ENCODE results near the gene PCSK2. TPM values are rescaled to one million over a fixed set of nuclear protein-coding genes. Genes with fewer than 3 reads are reported as not detected.

PCSK2 gene
- total and polyA plus RNA-seq, 4 donors = 0.08 to 0.14 (median 0.09) TPM; not detected in 1

DNA sequence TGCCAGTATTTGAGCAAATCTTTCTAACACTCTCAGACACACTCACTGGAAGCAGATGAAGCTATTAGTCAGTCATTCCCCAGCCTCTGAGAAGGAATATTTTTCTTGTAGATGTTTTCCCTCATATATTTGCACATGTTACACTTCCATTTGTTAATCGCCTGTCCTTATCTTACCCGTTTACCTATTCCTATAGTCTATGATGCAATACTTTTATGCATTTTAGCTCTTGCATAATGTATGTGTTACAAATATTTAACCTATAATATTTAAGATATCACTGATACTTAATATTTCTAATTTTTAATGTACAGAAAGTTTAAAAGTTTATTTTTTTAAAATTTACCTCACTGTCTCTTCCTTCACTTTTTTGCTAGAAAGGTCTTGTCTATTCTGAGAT lies 71.9 kb downstream of the PCSK2 start:
- 63% methylated on average over 2 of the region's 2 CpGs for WGBS
- Histone ChIP-seq H3K9ac (ENCODE audit: low read depth in 1 of 2, low read length in 2 of 2) (no peak overlapping the region), H3K27me3 (ENCODE audit: control insufficient read depth in 4 of 4, insufficient read depth in 4 of 4, low read length in 3 of 4) (no peaks in the 10 kb centered on the region), H3K9me3 (ENCODE audit: control insufficient read depth in 4 of 4, low read length in 3 of 4) (no peaks in the 10 kb centered on the region), H3K4me1 (ENCODE audit: control insufficient read depth in 4 of 4, insufficient read depth in 4 of 4, low read length in 3 of 4) (no peaks in the 10 kb centered on the region), H3K4me3 (ENCODE audit: low read depth in 1 of 3, low read length in 3 of 3) (no peak overlapping the region), H3K27ac (ENCODE audit: low read depth in 1 of 2, low read length in 2 of 2) (no peak overlapping the region), H3K36me3 (ENCODE audit: control insufficient read depth in 4 of 4, insufficient read depth in 3 of 4, low read depth in 1 of 4, low read length in 3 of 4) (no peaks in the 10 kb centered on the region)
- no peak for DNase-seq (ENCODE audit: low spot score)
- no peak for TF ChIP-seq FOXA1 (IDR thresholded peaks at IDR 0.05)
- TF ChIP-seq GABPA (IDR thresholded peaks at IDR 0.05 in 1 of 2, conservative IDR thresholded peaks at IDR 0.05 in 1 of 2) = no peak
- no peak for TF ChIP-seq FOXA2 (IDR thresholded peaks at IDR 0.05)
- TF ChIP-seq CTCF (IDR thresholded peaks at IDR 0.05; ENCODE audit: low read depth, low read length, missing input control) = no peak
- no peak for TF ChIP-seq SP1 (IDR thresholded peaks at IDR 0.05)
- TF ChIP-seq, protein P1, sequence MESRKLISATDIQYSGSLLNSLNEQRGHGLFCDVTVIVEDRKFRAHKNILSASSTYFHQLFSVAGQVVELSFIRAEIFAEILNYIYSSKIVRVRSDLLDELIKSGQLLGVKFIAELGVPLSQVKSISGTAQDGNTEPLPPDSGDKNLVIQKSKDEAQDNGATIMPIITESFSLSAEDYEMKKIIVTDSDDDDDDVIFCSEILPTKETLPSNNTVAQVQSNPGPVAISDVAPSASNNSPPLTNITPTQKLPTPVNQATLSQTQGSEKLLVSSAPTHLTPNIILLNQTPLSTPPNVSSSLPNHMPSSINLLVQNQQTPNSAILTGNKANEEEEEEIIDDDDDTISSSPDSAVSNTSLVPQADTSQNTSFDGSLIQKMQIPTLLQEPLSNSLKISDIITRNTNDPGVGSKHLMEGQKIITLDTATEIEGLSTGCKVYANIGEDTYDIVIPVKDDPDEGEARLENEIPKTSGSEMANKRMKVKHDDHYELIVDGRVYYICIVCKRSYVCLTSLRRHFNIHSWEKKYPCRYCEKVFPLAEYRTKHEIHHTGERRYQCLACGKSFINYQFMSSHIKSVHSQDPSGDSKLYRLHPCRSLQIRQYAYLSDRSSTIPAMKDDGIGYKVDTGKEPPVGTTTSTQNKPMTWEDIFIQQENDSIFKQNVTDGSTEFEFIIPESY (IDR thresholded peaks at IDR 0.05) = no peak
- no peak for TF ChIP-seq EGR1 (IDR thresholded peaks at IDR 0.05; ENCODE audit: low read depth in 2 of 2)
- no peak for TF ChIP-seq RXRA (IDR thresholded peaks at IDR 0.05)
- no peak for TF ChIP-seq TAF1 (conservative IDR thresholded peaks at IDR 0.05)
- TF ChIP-seq, protein P2, sequence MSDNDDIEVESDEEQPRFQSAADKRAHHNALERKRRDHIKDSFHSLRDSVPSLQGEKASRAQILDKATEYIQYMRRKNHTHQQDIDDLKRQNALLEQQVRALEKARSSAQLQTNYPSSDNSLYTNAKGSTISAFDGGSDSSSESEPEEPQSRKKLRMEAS (IDR thresholded peaks at IDR 0.05) = no peak
- TF ChIP-seq YY1 (IDR thresholded peaks at IDR 0.05) = no peak

DNA sequence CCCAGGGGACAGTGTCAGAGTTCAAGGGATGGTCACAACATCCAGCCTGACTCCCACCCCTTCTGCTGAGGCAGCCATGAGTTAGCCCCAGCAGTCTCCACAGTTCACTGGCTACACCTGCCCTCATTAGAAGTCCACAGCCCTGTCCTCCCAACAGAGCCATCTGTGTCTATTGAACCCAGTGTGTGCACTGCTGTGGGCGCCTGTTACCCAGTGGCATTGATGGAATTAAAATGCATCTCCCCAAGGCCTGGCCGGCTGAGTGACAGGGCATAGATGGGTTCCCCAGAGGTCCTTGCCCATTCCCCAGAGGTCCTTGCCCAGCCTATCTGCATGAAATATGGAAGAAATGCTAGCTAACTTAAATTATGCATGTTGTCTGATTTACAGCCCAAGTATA lies 73.3 kb downstream of the PCSK2 start:
- no peak overlapping the region for H3K27ac ChIP-seq (ENCODE audit: low read depth in 1 of 2, low read length in 2 of 2)
- no peak overlapping the region for H3K9ac ChIP-seq (ENCODE audit: low read depth in 1 of 2, low read length in 2 of 2)
- H3K27me3 ChIP-seq (ENCODE audit: control insufficient read depth in 4 of 4, insufficient read depth in 4 of 4, low read length in 3 of 4) = no peaks in the 10 kb centered on the region
- no peaks in the 10 kb centered on the region for H3K36me3 ChIP-seq (ENCODE audit: control insufficient read depth in 4 of 4, insufficient read depth in 3 of 4, low read depth in 1 of 4, low read length in 3 of 4)
- WGBS = 76% methylated on average over 2 of the region's 2 CpGs
- H3K4me3 ChIP-seq (ENCODE audit: low read depth in 1 of 3, low read length in 3 of 3) = no peak overlapping the region
- DNase-seq (ENCODE audit: low spot score) = no peak
- H3K9me3 ChIP-seq (ENCODE audit: control insufficient read depth in 4 of 4, low read length in 3 of 4) = no peaks in the 10 kb centered on the region
- TF ChIP-seq EGR1 (IDR thresholded peaks at IDR 0.05; ENCODE audit: low read depth in 2 of 2) = no peak
- no peak for TF ChIP-seq TAF1 (conservative IDR thresholded peaks at IDR 0.05)
- TF ChIP-seq NR2F2 (IDR thresholded peaks at IDR 0.05) = no peak
- no peak for TF ChIP-seq RXRA (IDR thresholded peaks at IDR 0.05)
- TF ChIP-seq RAD21 (IDR thresholded peaks at IDR 0.05) = no peak
- TF ChIP-seq FOXA2 (IDR thresholded peaks at IDR 0.05) = no peak
- no peaks in the 10 kb centered on the region for H3K4me1 ChIP-seq (ENCODE audit: control insufficient read depth in 4 of 4, insufficient read depth in 4 of 4, low read length in 3 of 4)

GRCh38 chr20:17304774-17305173 lies 77.9 kb downstream of the PCSK2 start:
- Histone ChIP-seq H3K27ac (ENCODE audit: low read depth in 1 of 2, low read length in 2 of 2) (no peak overlapping the region), H3K27me3 (ENCODE audit: control insufficient read depth in 4 of 4, insufficient read depth in 4 of 4, low read length in 3 of 4) (peaks cover 0 to 1% (median 0%) of the 10 kb centered on the region in 4 donors), H3K9ac (ENCODE audit: low read depth in 1 of 2, low read length in 2 of 2) (no peak overlapping the region), H3K4me1 (ENCODE audit: control insufficient read depth in 4 of 4, insufficient read depth in 4 of 4, low read length in 3 of 4) (no peaks in the 10 kb centered on the region), H3K4me3 (ENCODE audit: low read depth in 1 of 3, low read length in 3 of 3) (no peak overlapping the region), H3K9me3 (ENCODE audit: control insufficient read depth in 4 of 4, low read length in 3 of 4) (peaks cover 0 to 7% (median 0%) of the 10 kb centered on the region in 4 donors), H3K36me3 (ENCODE audit: control insufficient read depth in 4 of 4, insufficient read depth in 3 of 4, low read depth in 1 of 4, low read length in 3 of 4) (no peaks in the 10 kb centered on the region)
- 40% methylated on average over 3 of the region's 3 CpGs for WGBS
- no peak for DNase-seq (ENCODE audit: low spot score)
- TF ChIP-seq JUND (IDR thresholded peaks at IDR 0.05) (no peak), FOXA1 (IDR thresholded peaks at IDR 0.05) (no peak), CTCF (IDR thresholded peaks at IDR 0.05; ENCODE audit: low read depth, low read length, missing input control) (no peak), HNF4A (conservative IDR thresholded peaks at IDR 0.05) (no peak), NR2F2 (IDR thresholded peaks at IDR 0.05) (no peak), SP1 (IDR thresholded peaks at IDR 0.05) (no peak), REST (IDR thresholded peaks at IDR 0.05) (no peak), HNF4G (IDR thresholded peaks at IDR 0.05) (no peak), RAD21 (IDR thresholded peaks at IDR 0.05) (no peak), TAF1 (conservative IDR thresholded peaks at IDR 0.05) (no peak), YY1 (IDR thresholded peaks at IDR 0.05) (no peak)
- TF ChIP-seq, protein P2 (IDR thresholded peaks at IDR 0.05) = no peak

All from liver (tissue), 9 donors.